Measurements from ENCODE around the gene SEC14L1.

- TF ChIP-seq CTCF (IDR thresholded peaks at IDR 0.05; ENCODE audit: low read length) (no peak), EZH2phosphoT487 (IDR thresholded peaks at IDR 0.05; ENCODE audit: low read length) (no peak), EZH2 (optimal IDR thresholded peaks at IDR 0.05; ENCODE audit: low read depth, low read length) (no peak)
Observed at GRCh38 chr17:77254951-77255825, 114.4 kb downstream of the SEC14L1 start.
